ENCODE results near the gene CDH22.

CDH22 gene

DNA sequence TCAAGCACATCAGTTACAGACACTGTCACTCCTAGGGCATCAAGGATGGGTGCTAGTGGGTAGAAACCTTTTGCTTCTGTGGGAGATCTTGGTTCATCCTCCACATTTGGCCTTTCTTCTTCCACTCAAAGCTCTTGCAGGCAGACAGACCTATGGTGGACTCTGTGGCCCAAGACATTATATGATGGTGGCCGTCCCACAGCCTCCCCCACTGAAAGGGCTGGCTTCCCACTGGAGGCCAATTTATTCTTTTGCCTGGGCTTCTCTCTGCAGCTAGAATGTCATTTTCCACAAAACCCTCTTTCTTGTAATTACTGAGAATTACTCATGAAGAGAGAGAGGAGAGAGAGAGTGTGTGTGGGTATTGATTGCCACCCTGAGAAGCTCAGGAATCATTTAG lies 146.4 kb downstream of the CDH22 start:
- Histone ChIP-seq H3K4me3 (ENCODE audit: low read depth, low read length) (no peak overlapping the region), H3K9me3 (ENCODE audit: severe bottlenecking) (no peaks in the 10 kb centered on the region), H3K27ac (no peak overlapping the region), H3K27me3 (ENCODE audit: insufficient read depth, low read depth, severe bottlenecking) (no peaks in the 10 kb centered on the region), H3K36me3 (no peaks in the 10 kb centered on the region)
- DNase-seq, result no peak
- TF ChIP-seq, protein P1, sequence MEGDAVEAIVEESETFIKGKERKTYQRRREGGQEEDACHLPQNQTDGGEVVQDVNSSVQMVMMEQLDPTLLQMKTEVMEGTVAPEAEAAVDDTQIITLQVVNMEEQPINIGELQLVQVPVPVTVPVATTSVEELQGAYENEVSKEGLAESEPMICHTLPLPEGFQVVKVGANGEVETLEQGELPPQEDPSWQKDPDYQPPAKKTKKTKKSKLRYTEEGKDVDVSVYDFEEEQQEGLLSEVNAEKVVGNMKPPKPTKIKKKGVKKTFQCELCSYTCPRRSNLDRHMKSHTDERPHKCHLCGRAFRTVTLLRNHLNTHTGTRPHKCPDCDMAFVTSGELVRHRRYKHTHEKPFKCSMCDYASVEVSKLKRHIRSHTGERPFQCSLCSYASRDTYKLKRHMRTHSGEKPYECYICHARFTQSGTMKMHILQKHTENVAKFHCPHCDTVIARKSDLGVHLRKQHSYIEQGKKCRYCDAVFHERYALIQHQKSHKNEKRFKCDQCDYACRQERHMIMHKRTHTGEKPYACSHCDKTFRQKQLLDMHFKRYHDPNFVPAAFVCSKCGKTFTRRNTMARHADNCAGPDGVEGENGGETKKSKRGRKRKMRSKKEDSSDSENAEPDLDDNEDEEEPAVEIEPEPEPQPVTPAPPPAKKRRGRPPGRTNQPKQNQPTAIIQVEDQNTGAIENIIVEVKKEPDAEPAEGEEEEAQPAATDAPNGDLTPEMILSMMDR (IDR thresholded peaks at IDR 0.05; ENCODE audit: low read depth, low read length), result no peak

DNA sequence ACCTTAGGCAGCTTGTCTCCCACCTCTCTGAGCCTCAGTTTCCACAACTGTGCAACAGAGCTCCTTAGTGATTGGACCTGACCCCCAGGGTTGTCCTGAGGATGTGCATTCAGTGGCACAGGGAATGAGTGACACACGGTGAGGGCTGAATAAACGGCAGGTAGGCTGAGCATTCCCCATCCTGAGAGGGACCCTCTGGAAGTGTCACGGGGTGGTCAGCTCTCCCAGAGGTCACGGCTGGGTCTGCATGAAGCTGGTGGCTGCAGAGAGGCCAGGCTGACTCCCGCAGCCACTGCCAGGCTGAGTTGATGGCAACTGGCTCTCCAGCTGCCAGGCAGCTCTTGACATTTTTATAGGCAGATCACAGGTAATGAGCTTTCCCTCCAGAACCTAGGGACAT lies 147.6 kb downstream of the CDH22 start:
- H3K27ac ChIP-seq, result no peak overlapping the region
- no peaks in the 10 kb centered on the region for H3K36me3 ChIP-seq
- DNase-seq, result no peak
- TF ChIP-seq, protein P1 (IDR thresholded peaks at IDR 0.05; ENCODE audit: low read depth, low read length), result no peak
- no peaks in the 10 kb centered on the region for H3K9me3 ChIP-seq (ENCODE audit: severe bottlenecking)
- H3K4me3 ChIP-seq (ENCODE audit: low read depth, low read length), result no peak overlapping the region
- H3K27me3 ChIP-seq (ENCODE audit: insufficient read depth, low read depth, severe bottlenecking), result no peaks in the 10 kb centered on the region

DNA sequence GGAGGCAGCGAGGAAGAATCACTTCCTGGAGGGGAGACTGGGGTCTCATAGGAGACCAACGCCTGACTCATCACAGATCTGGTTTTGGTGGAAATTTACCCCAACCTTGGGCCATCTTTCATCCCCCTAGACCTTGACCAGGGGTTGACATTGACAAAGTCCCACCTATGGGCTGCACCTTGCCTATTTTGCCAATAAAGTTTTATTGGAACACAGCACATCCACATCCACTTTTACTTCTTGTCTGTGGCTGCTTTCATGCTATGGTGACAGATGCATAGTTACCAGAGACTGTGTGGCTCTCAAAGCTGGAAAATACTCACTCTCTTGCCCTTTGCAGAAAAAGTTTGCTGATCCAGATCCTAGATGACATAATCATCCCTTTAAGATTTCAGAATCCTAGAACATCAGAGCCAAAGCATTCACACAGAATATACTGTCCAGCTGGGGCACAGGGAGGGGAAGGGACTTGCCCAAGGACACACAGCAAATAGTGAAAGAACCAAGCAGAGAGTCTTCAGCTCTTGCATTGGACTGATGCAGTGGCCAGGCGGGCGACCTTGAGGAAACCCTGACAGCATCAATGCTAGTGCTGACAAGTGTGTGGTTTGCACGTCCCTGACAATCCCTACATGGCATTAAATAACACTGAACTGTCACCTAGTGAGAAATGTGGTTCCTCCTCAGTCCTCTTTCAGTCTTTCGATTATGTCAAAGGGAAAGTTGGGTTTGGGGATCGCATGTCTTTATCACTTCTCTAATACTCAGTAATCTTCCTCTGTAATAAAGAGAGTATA lies 149.0 kb downstream of the CDH22 start:
- Histone ChIP-seq H3K27ac (no peak overlapping the region), H3K36me3 (no peaks in the 10 kb centered on the region), H3K4me3 (ENCODE audit: low read depth, low read length) (no peak overlapping the region), H3K27me3 (ENCODE audit: insufficient read depth, low read depth, severe bottlenecking) (no peaks in the 10 kb centered on the region), H3K9me3 (ENCODE audit: severe bottlenecking) (no peaks in the 10 kb centered on the region)
- DNase-seq, result no peak
- TF ChIP-seq, protein P1 (IDR thresholded peaks at IDR 0.05; ENCODE audit: low read depth, low read length), result no peak

DNA sequence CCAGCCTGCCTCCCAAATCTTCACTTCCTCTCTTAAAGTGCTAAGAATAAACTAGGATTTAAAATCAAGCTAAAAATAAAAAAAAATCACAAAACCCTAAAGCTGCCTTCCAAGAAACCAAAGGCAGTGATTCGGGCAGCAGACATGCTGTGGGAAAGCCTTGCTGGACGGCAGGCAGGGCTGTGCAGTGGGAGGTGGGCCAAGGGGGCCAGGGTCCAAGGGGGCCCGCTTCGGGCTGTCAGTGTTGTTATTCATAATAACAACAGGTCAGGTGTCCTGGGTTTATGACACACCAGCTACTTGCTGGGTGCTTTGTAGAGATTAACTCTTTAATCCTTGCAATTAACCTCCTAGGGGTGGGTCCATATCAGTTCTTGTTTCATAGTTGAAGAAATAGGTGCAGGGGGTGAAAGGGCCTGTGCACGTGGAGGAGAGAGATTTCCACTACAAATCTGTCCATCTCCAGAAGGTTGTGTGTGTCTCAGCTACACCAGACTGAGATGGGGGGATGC lies 149.8 kb downstream of the CDH22 start:
- Histone ChIP-seq H3K4me3 (ENCODE audit: low read depth, low read length) (no peak overlapping the region), H3K36me3 (no peaks in the 10 kb centered on the region), H3K9me3 (ENCODE audit: severe bottlenecking) (no peaks in the 10 kb centered on the region), H3K27me3 (ENCODE audit: insufficient read depth, low read depth, severe bottlenecking) (no peaks in the 10 kb centered on the region), H3K27ac (no peak overlapping the region)
- DNase-seq, result peak; percentile 23
- TF ChIP-seq, protein P1 (IDR thresholded peaks at IDR 0.05; ENCODE audit: low read depth, low read length), result no peak

DNA sequence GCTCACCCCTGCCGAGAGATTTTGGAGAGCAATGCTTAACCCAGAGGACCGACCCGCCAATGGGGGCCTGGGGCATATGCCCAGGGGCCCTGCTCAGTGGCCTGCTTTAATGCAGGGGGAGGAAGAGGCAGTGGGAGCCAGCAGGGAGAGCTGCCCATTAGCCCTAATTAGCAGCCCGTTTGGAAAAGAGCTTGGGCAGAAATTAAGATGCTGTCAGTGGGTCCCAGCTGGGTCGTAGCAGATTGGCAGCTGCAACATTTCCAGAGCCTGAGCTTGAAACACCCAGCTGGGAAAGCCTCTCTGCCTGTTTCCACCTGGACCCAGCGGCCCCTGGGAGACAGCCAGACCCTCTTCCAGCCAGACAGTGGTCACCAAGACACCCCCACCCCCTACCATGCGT lies 150.7 kb downstream of the CDH22 start:
- no peak overlapping the region for H3K4me3 ChIP-seq (ENCODE audit: low read depth, low read length)
- no peaks in the 10 kb centered on the region for H3K9me3 ChIP-seq (ENCODE audit: severe bottlenecking)
- H3K27me3 ChIP-seq (ENCODE audit: insufficient read depth, low read depth, severe bottlenecking), result no peaks in the 10 kb centered on the region
- DNase-seq, result peak; percentile 42
- H3K27ac ChIP-seq, result no peak overlapping the region
- TF ChIP-seq, protein P1 (IDR thresholded peaks at IDR 0.05; ENCODE audit: low read depth, low read length), result no peak
- H3K36me3 ChIP-seq, result no peaks in the 10 kb centered on the region

All from WERI-Rb-1 (cell line).